A549 (cell line): Measurements from ENCODE around the gene CELF5.

Experiments used
- CEBPB ChIP-seq, 2 experiments: fragments of >200 bp in 1 of 2; sonication (Bioruptor Twin) in 1 of 2; formaldehyde crosslinking in 1 of 2; IDR thresholded peaks; 2 replicates each; pipeline ENCODE4 v1.6.1; 2012 to 2016
- CTCF ChIP-seq: fragments of >200 bp; sonication (Bioruptor Twin); formaldehyde crosslinking; IDR thresholded peaks from 3 replicates; pipeline ENCODE4 v1.5.1; 2016
- EHMT2 ChIP-seq: fragments of 200-600 bp; sonication (generic); IDR thresholded peaks from 2 replicates; pipeline ENCODE4 v1.6.1; 2016; ENCODE audit warnings: antibody characterized with exemption, low read depth, mild to moderate bottlenecking, moderate library complexity
- EP300 ChIP-seq, 2 experiments: fragments of >200 bp; sonication (Bioruptor Twin); formaldehyde crosslinking; IDR thresholded peaks; 2 replicates in 1 of 2; 3 replicates in 1 of 2; pipeline ENCODE4 v1.6.1; 2016 to 2017
- HMGXB4 ChIP-seq: fragments of 250-450 bp; sonication (Bioruptor Pico); IDR thresholded peaks from 2 replicates; pipeline ENCODE4 v1.5.0; 2021; ENCODE audit warnings: mild to moderate bottlenecking, moderate library complexity, borderline replicate concordance
- KDM5A ChIP-seq: fragments of 200-600 bp; sonication (generic); IDR thresholded peaks from 2 replicates; pipeline ENCODE4 v1.6.1; 2016; ENCODE audit warnings: antibody characterized with exemption, mild to moderate bottlenecking
- MAX ChIP-seq: IDR thresholded peaks from 2 replicates; pipeline ENCODE4 v1.6.1; 2012
- POLR2A ChIP-seq: IDR thresholded peaks from 2 replicates; pipeline ENCODE4 v1.6.1; 2012; ENCODE audit warnings: mild to moderate bottlenecking, low read length
- RCOR1 ChIP-seq: fragments of 150-350 bp; IDR thresholded peaks from 2 replicates; pipeline ENCODE4 v1.6.1; 2014; ENCODE audit warnings: antibody characterized with exemption, low read length, low read depth
- REST ChIP-seq: fragments of 200-600 bp; sonication (generic); IDR thresholded peaks from 2 replicates; pipeline ENCODE4 v1.6.1; 2016; ENCODE audit warnings: antibody characterized with exemption, mild to moderate bottlenecking, moderate library complexity

DNA sequence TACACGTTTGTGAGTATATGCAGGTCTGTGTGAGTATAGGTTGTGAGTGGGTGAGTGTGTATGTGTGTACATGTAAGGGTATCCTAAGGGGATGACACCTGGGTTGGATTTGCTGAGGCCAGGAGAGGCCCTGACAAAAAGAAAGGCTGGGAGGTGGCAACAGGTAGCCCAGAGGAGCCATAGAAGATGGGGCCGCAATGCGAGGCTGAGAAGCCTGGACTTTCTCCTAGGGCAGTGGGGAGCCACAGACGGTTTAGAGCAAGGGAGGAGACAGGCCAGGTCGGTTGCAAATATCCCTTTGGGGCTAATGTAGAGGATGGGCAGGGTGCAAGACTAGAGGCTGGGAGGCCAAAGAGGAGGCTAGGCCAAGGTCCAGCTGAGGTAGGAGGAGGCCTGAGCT is 54.3 kb downstream of the CELF5 start:
- TF ChIP-seq RCOR1 (no peak), CTCF (no peak), CEBPB (IDR thresholded peaks at IDR 0.05) (no peak), KDM5A (no peak), HMGXB4 (no peak), REST (no peak), EP300 (IDR thresholded peaks at IDR 0.05) (no peak), MAX (no peak), POLR2A (no peak), EHMT2 (no peak)
